H9 (cell line): ENCODE measurements around the gene DHCR24. TPM values are rescaled to one million over a fixed set of nuclear protein-coding genes. Genes with fewer than 3 reads are reported as not detected.

ENCODE experiments used
- DNase-seq: peaks from one replicate; pipeline ENCODE4 v3.0.0-alpha.2; 2017
- H2AFZ ChIP-seq: one replicate; pipeline ENCODE4 v1.6.1; 2013; ENCODE audit warnings: mild to moderate bottlenecking, low read length, control low read depth, moderate library complexity
- H2AK5ac ChIP-seq: 2 replicates; pipeline ENCODE4 v1.6.1; 2013; ENCODE audit warnings: low read length, control low read depth, mixed read lengths; ENCODE audit not compliant: insufficient read length
- H2BK120ac ChIP-seq: one replicate; pipeline ENCODE4 v1.6.1; 2013; ENCODE audit warnings: low read depth, mild to moderate bottlenecking, low read length, control low read depth, inconsistent platforms; ENCODE audit not compliant: poor library complexity, severe bottlenecking
- H2BK12ac ChIP-seq: 2 replicates; pipeline ENCODE4 v1.6.1; 2013; ENCODE audit warnings: low read length, control low read depth, mixed read lengths, low read depth; ENCODE audit not compliant: insufficient read length
- H2BK15ac ChIP-seq: 2 replicates; pipeline ENCODE4 v1.6.1; 2013; ENCODE audit warnings: low read depth, low read length, control low read depth
- H2BK20ac ChIP-seq: one replicate; pipeline ENCODE4 v1.6.1; 2013; ENCODE audit warnings: low read depth, mild to moderate bottlenecking, low read length, control low read depth, inconsistent platforms; ENCODE audit not compliant: poor library complexity, severe bottlenecking
- H2BK5ac ChIP-seq: 2 replicates; pipeline ENCODE4 v1.6.1; 2013; ENCODE audit warnings: low read length, control low read depth, mixed read lengths; ENCODE audit not compliant: insufficient read length
- H3K14ac ChIP-seq: 2 replicates; pipeline ENCODE4 v1.6.1; 2013; ENCODE audit warnings: low read length, control low read depth; ENCODE audit not compliant: insufficient read depth
- H3K18ac ChIP-seq: 2 replicates; pipeline ENCODE4 v1.6.1; 2013; ENCODE audit warnings: low read depth, mild to moderate bottlenecking, mixed read lengths, low read length, control low read depth; ENCODE audit not compliant: insufficient read length
- H3K23ac ChIP-seq: 2 replicates; pipeline ENCODE4 v1.6.1; 2013; ENCODE audit warnings: low read length, control low read depth, mixed read lengths, low read depth; ENCODE audit not compliant: insufficient read length
- H3K23me2 ChIP-seq: 2 replicates; pipeline ENCODE4 v1.6.1; 2013; ENCODE audit warnings: low read depth, mild to moderate bottlenecking, mixed read lengths, low read length, control low read depth; ENCODE audit not compliant: insufficient read length, poor library complexity, severe bottlenecking
- H3K27ac ChIP-seq: 2 replicates; pipeline ENCODE4 v1.5.1; 2013; ENCODE audit warnings: low read length, control low read depth, mixed read lengths, low read depth; ENCODE audit not compliant: insufficient read length
- H3K27me3 ChIP-seq: 2 replicates; pipeline ENCODE4 v1.6.1; 2013; ENCODE audit warnings: low read length, control low read depth, inconsistent platforms; ENCODE audit not compliant: insufficient read depth
- H3K4ac ChIP-seq: 2 replicates; pipeline ENCODE4 v1.6.1; 2013; ENCODE audit warnings: low read depth, mild to moderate bottlenecking, control low read depth, inconsistent platforms, low read length, moderate library complexity
- H3K4me1 ChIP-seq: 2 replicates; pipeline ENCODE4 v1.6.1; 2013; ENCODE audit warnings: low read length, control low read depth, inconsistent platforms; ENCODE audit not compliant: insufficient read depth
- H3K4me2 ChIP-seq: 2 replicates; pipeline ENCODE4 v1.6.1; 2013; ENCODE audit warnings: low read length, control low read depth, mixed read lengths; ENCODE audit not compliant: insufficient read length, insufficient read depth
- H3K56ac ChIP-seq: 2 replicates; pipeline ENCODE4 v1.6.1; 2013; ENCODE audit warnings: low read depth, mild to moderate bottlenecking, mixed read lengths, low read length, control low read depth; ENCODE audit not compliant: insufficient read length
- H3K79me1 ChIP-seq: 2 replicates; pipeline ENCODE4 v1.6.1; 2013; ENCODE audit warnings: low read depth, mild to moderate bottlenecking, moderate library complexity, low read length, control low read depth, inconsistent platforms; ENCODE audit not compliant: insufficient read depth, poor library complexity, severe bottlenecking
- H3K79me2 ChIP-seq: 2 replicates; pipeline ENCODE4 v1.6.1; 2013; ENCODE audit warnings: low read length, control low read depth, inconsistent platforms; ENCODE audit not compliant: insufficient read depth
- H3K9ac ChIP-seq: 2 replicates; pipeline ENCODE4 v1.6.1; 2013; ENCODE audit warnings: low read length, control low read depth, mixed read lengths; ENCODE audit not compliant: insufficient read length; ENCODE audit errors: extremely low read depth
- H3K9me3 ChIP-seq: one replicate; pipeline ENCODE4 v1.6.1; 2013; ENCODE audit warnings: low read depth, low read length, inconsistent platforms; ENCODE audit not compliant: control insufficient read depth
- H3T11ph ChIP-seq: one replicate; pipeline ENCODE4 v1.6.1; 2013; ENCODE audit warnings: mild to moderate bottlenecking, low read length, control low read depth, inconsistent platforms
- H4K20me1 ChIP-seq: one replicate; pipeline ENCODE4 v1.6.1; 2013; ENCODE audit not compliant: control insufficient read depth, insufficient read length, insufficient read depth
- H4K5ac ChIP-seq: 2 replicates; pipeline ENCODE4 v1.6.1; 2013; ENCODE audit warnings: low read depth, mild to moderate bottlenecking, mixed read lengths, low read length, control low read depth; ENCODE audit not compliant: insufficient read length
- H4K8ac ChIP-seq: replicated peaks from 2 replicates; pipeline ENCODE4 v1.6.1; 2013; ENCODE audit warnings: low read length, control low read depth, mixed read lengths, low read depth; ENCODE audit not compliant: insufficient read length
- H4K91ac ChIP-seq: 2 replicates; pipeline ENCODE4 v1.6.1; 2013; ENCODE audit warnings: low read depth, mild to moderate bottlenecking, moderate library complexity, mixed read lengths, low read length, control low read depth; ENCODE audit not compliant: insufficient read length
- H3K27ac Mint-ChIP-seq, 3 experiments: 2 replicates in 2 of 3; 3 replicates in 1 of 3; pipeline ENCODE4 v1.8.0; 2020 to 2021; ENCODE audit warnings: mixed read lengths in 3 of 3, mild to moderate bottlenecking in 1 of 3, moderate library complexity in 1 of 3
- H3K27me3 Mint-ChIP-seq: 2 replicates; pipeline ENCODE4 v1.8.0; 2021; ENCODE audit warnings: low read depth, mild to moderate bottlenecking, moderate library complexity, mixed read lengths
- H3K36me3 Mint-ChIP-seq, 3 experiments: 2 replicates in 2 of 3; 3 replicates in 1 of 3; pipeline ENCODE4 v1.8.0; 2020 to 2021; ENCODE audit warnings: low read depth in 3 of 3, mixed read lengths in 3 of 3; ENCODE audit not compliant: insufficient read depth in 1 of 3
- H3K4me1 Mint-ChIP-seq, 2 experiments: 2 replicates each; pipeline ENCODE4 v1.8.0; 2020; ENCODE audit warnings: mixed read lengths in 2 of 2
- H3K4me3 Mint-ChIP-seq, 2 experiments: 2 replicates in 1 of 2; 3 replicates in 1 of 2; pipeline ENCODE4 v1.8.0; 2020 to 2021; ENCODE audit warnings: mild to moderate bottlenecking in 2 of 2, mixed read lengths in 2 of 2, moderate library complexity in 1 of 2
- H3K9me3 Mint-ChIP-seq, 2 experiments: 2 replicates in 1 of 2; 3 replicates in 1 of 2; pipeline ENCODE4 v1.8.0; 2020; ENCODE audit warnings: mild to moderate bottlenecking in 2 of 2, mixed read lengths in 2 of 2, moderate library complexity in 1 of 2
- CTCF ChIP-seq: fragments of 200-600 bp; sonication (generic); conservative IDR thresholded peaks from 3 replicates; pipeline ENCODE4 v1.8.0; 2021; ENCODE audit warnings: antibody characterized with exemption, mild to moderate bottlenecking
- WGBS: extraction: QIAGEN DNeasy Blood & Tissue Kit; methylation state at CpG from one replicate; pipeline ENCODE4 v1.1.7; 2013; ENCODE audit warnings: missing lambda C conversion rate, low lambda C conversion rate, mixed read lengths; ENCODE audit not compliant: insufficient read length; ENCODE audit errors: extremely low coverage; 5-methylcytosine and 5-hydroxymethylcytosine counted together
- total RNA-seq: library from RNA; stranded (reverse); gene quantifications from 2 replicates; pipeline ENCODE4 v1.2.1, GENCODE V29; 2021

DHCR24 gene
- total RNA-seq, 1 experiment from 2014 or later, result 318 TPM

- TF ChIP-seq CTCF, result no peak
- Histone ChIP-seq H3K23ac (no peak overlapping the region), H4K20me1 (no peaks in the 10 kb centered on the region), H2AK5ac (no peak overlapping the region), H2BK5ac (no peak overlapping the region), H3K56ac (no peak overlapping the region), H2BK15ac (no peak overlapping the region), H3K4ac (no peak overlapping the region), H3K9ac (no peak overlapping the region), H2BK20ac (no peak overlapping the region), H3K23me2 (no peaks in the 10 kb centered on the region), H4K8ac (no peak overlapping the region), H3K18ac (no peak overlapping the region), H4K5ac (no peak overlapping the region), H2AFZ (no peak overlapping the region), H3K14ac (no peak overlapping the region), H3K4me1 (no peaks in the 10 kb centered on the region), H3K4me2 (no peak overlapping the region), H3T11ph (no peak overlapping the region), H3K9me3 (no peaks in the 10 kb centered on the region), H4K91ac (no peak overlapping the region), H3K79me1 (no peaks in the 10 kb centered on the region), H2BK120ac (no peak overlapping the region), H3K27ac (no peak overlapping the region), H2BK12ac (no peak overlapping the region), H3K27me3 (no peaks in the 10 kb centered on the region), H3K79me2 (no peaks in the 10 kb centered on the region)
- no peak for DNase-seq
- Mint-ChIP-seq H3K4me1 (no peaks in the 10 kb centered on the region), H3K9me3 (no peaks in the 10 kb centered on the region), H3K27me3 (peaks cover 4% of the 10 kb centered on the region), H3K4me3 (no peak overlapping the region), H3K36me3 (peaks cover 0 to 8% (median 1%) of the 10 kb centered on the region in 3 experiments; a peak in 3 of 7 replicates), H3K27ac (no peak overlapping the region)
- WGBS, result no CpG with 5 or more reads among the region's 9 CpGs
Observed at GRCh38 chr1:54842963-54843362, 44.0 kb downstream of the DHCR24 start.
